Measurements from ENCODE around the gene CFAP44.

Gene CFAP44

GRCh38 chr3:113450911-113451310 is 9.6 kb upstream of the CFAP44 start:
- TF ChIP-seq, protein P1, sequence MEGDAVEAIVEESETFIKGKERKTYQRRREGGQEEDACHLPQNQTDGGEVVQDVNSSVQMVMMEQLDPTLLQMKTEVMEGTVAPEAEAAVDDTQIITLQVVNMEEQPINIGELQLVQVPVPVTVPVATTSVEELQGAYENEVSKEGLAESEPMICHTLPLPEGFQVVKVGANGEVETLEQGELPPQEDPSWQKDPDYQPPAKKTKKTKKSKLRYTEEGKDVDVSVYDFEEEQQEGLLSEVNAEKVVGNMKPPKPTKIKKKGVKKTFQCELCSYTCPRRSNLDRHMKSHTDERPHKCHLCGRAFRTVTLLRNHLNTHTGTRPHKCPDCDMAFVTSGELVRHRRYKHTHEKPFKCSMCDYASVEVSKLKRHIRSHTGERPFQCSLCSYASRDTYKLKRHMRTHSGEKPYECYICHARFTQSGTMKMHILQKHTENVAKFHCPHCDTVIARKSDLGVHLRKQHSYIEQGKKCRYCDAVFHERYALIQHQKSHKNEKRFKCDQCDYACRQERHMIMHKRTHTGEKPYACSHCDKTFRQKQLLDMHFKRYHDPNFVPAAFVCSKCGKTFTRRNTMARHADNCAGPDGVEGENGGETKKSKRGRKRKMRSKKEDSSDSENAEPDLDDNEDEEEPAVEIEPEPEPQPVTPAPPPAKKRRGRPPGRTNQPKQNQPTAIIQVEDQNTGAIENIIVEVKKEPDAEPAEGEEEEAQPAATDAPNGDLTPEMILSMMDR (IDR thresholded peaks at IDR 0.05; ENCODE audit: extremely low read depth, missing control alignments): no peak

DNA sequence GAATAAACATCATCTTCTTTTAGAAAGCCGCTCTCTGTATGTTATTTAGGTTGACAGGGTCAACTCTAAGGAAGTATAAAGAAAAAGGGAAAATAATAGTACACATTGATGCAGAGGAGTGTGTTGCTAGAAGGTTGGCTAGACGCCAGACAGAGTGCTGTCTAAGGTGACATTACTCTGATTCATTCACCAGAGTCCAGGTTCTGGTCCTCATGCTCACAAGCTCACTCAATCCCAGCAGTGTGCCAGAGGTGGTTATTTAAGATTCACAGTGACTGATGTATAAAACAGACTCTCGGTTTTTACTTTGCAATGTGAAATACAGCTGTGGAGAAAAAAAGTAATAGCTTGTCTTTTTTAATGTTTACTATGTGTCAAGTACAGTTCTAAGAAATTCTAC is 1.7 kb downstream of the CFAP44 start:
- TF ChIP-seq, protein P1 (IDR thresholded peaks at IDR 0.05; ENCODE audit: extremely low read depth, missing control alignments): no peak
- no peak for DNase-seq (ENCODE audit: low spot score)

More at GRCh38 chr3:113450911-113451310, 9.6 kb upstream of the CFAP44 start:
- no peak for DNase-seq (ENCODE audit: low spot score)

GRCh38 chr3:113438224-113438623 is 3.1 kb downstream of the CFAP44 start:
- DNase-seq (ENCODE audit: low spot score): no peak
- TF ChIP-seq, protein P1 (IDR thresholded peaks at IDR 0.05; ENCODE audit: extremely low read depth, missing control alignments): no peak

- TF ChIP-seq, protein P1 (IDR thresholded peaks at IDR 0.05; ENCODE audit: extremely low read depth, missing control alignments): no peak
Observed at GRCh38 chr3:113437411-113437810, 3.9 kb downstream of the CFAP44 start.

DNA sequence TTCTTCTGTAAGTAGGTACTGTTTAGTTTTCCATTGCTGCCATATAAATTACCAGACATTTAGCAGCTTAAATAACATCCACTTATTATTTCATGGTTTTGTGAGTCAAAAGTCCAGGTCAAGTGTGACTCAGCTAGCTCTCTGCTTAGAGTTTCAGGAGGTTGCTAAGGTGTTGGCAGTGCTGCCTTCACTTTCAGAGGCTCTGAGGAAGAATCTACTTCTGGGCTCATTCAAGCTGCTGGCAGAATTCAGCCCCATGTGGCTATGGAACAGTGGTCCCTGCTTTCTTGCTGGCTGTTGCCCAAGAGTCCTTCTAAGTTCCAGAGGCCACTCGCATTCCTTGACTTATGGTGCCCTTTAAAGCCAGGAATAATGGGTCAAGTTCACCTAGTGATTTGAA is 4.5 kb downstream of the CFAP44 start:
- no peak for DNase-seq (ENCODE audit: low spot score)

More at GRCh38 chr3:113437411-113437810, 3.9 kb downstream of the CFAP44 start:
- no peak for DNase-seq (ENCODE audit: low spot score)

GRCh38 chr3:113431811-113432210 is 9.5 kb downstream of the CFAP44 start:
- DNase-seq (ENCODE audit: low spot score): no peak
- TF ChIP-seq, protein P1 (IDR thresholded peaks at IDR 0.05; ENCODE audit: extremely low read depth, missing control alignments): no peak

More for the DNA sequence above, 4.5 kb downstream of the CFAP44 start:
- TF ChIP-seq, protein P1 (IDR thresholded peaks at IDR 0.05; ENCODE audit: extremely low read depth, missing control alignments): no peak

DNA sequence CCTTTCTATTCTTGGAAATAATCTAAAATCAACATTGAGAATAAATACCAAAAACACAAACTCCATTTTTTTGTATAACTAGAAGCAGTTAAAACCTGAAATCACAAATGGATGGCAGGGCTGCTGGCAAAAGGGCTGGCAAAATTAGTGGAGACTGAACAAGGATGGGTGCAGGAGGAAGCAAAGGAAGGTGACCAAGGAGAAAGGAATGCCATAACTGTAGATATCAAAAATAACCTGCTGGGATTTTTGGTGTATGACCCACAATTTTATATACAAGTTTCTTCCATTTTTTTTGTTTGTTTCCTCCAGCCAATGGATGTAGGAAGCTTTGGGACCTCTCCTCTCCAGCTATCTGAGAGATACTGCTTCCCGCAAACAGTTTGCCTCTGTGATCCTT is 12.7 kb downstream of the CFAP44 start:
- TF ChIP-seq, protein P1 (IDR thresholded peaks at IDR 0.05; ENCODE audit: extremely low read depth, missing control alignments): no peak
- no peak for DNase-seq (ENCODE audit: low spot score)

All from GM20000 (cell line).